Stimulated activated CD4-positive, alpha-beta T cell treated with anti-CD3 and anti-CD28 coated beads, Interleukin-15, amount 100 ng/mL, for 24 hours (primary cell): Measurements from ENCODE around the gene INTS7.
"Not testable (repeated sequence)": the region's sequence is repeated elsewhere in the genome, so short reads cannot be mapped to it uniquely, and the experiment has no call there.

Source experiments
- DNase-seq: peaks from one replicate; pipeline ENCODE4 v3.0.0-alpha.2; 2020

INTS7 gene

GRCh38 chr1:212035835-212036605 lies 663 bp upstream of the INTS7 start:
- no peak for DNase-seq

- DNase-seq: no peak
Measured at GRCh38 chr1:212034516-212035122, 738 bp downstream of the INTS7 start.

GRCh38 chr1:212030936-212031528 lies 4.3 kb downstream of the INTS7 start:
- no peak for DNase-seq

- DNase-seq: not testable (repeated sequence)
Measured at GRCh38 chr1:212027727-212028126, 7.6 kb downstream of the INTS7 start.

- DNase-seq: no peak
Measured at GRCh38 chr1:212024469-212025149, 10.7 kb downstream of the INTS7 start.

- DNase-seq: not testable (repeated sequence)
Measured at GRCh38 chr1:212022908-212023307, 12.4 kb downstream of the INTS7 start.

- DNase-seq: no peak
Measured at GRCh38 chr1:212021563-212021962, 13.8 kb downstream of the INTS7 start.

- DNase-seq: no peak
Measured at GRCh38 chr1:212020975-212021374, 14.4 kb downstream of the INTS7 start.

- no peak for DNase-seq
Measured at GRCh38 chr1:212013672-212014071, 21.7 kb downstream of the INTS7 start.

GRCh38 chr1:212012034-212012740 lies 23.2 kb downstream of the INTS7 start:
- peak; percentile 75 for DNase-seq

- no peak for DNase-seq
Measured at GRCh38 chr1:212010004-212010403, 25.4 kb downstream of the INTS7 start.

- no peak for DNase-seq
Measured at GRCh38 chr1:212009561-212009960, 25.8 kb downstream of the INTS7 start.

GRCh38 chr1:212007886-212008285 lies 27.5 kb downstream of the INTS7 start:
- no peak for DNase-seq

GRCh38 chr1:212007178-212007577 lies 28.2 kb downstream of the INTS7 start:
- DNase-seq: no peak

GRCh38 chr1:212004895-212005608 lies 30.3 kb downstream of the INTS7 start:
- DNase-seq: no peak

GRCh38 chr1:212002536-212002935 lies 32.8 kb downstream of the INTS7 start:
- no peak for DNase-seq

GRCh38 chr1:211997426-211997825 lies 37.9 kb downstream of the INTS7 start:
- DNase-seq: not testable (repeated sequence)

GRCh38 chr1:211991695-211992094 lies 43.7 kb downstream of the INTS7 start:
- DNase-seq: no peak

GRCh38 chr1:211986628-211987254 lies 48.6 kb downstream of the INTS7 start:
- DNase-seq: no peak

- no peak for DNase-seq
Measured at GRCh38 chr1:211985556-211986264, 49.6 kb downstream of the INTS7 start.

- DNase-seq: no peak
Measured at GRCh38 chr1:211978596-211978995, 56.8 kb downstream of the INTS7 start.
